HG03442 (cell line): ENCODE measurements around the gene ISX.
"Not testable (repeated sequence)": the region's sequence is repeated elsewhere in the genome, so short reads cannot be mapped to it uniquely, and the experiment has no call there.

Experiments used
- ATAC-seq: cut with Tn5 transposase; IDR thresholded peaks from one replicate; pipeline ENCODE4 v1.9.1; 2021; ENCODE audit warnings: mild to moderate bottlenecking, moderate library complexity; ENCODE audit not compliant: unreplicated experiment

ISX gene

DNA sequence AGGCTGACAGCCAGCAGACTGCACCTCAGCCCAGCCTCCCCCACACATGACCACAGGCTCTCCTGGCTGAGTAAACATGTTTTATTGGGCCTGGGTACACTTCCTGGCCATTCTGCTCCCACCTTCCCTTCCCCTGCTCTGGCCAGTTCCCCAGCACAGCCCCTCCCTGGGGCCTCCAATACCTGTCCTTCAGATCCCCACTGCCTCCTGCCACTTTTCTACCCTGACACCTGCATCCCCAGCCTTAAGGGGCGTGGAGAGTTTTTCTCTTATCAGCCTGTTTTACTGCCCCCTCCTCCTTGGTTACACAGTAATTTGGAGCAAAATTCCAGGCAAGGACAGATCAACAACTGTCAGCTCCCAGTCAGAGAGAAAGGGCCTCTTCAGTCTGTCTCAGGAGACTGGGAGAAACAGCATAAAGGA, at the start of gene ISX:
Gene ISX, plus strand, starts transcription at position 363 of the 423 bp plus-strand sequence. CDS start 930 bp downstream, outside the sequence.
- no peak for ATAC-seq

DNA sequence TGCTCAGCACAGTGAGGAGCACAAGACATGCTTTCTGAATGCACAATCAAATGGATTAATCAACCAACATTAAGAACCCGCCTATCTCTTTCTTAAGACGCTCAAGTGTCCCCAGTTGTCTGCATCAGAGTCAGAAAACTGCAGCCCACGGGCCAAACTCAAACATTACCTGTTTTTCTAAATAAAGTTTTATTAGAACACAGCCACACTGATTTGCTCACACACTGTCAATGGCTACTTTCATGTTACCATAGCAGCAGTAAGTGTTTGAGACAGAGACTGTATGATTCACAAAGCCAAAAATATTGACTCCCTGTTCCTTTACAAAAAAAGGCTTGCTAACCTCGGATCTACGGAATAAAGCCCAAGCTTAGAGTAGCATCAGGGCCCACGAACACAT, 49.0 kb upstream of the ISX start:
- ATAC-seq: no peak

DNA sequence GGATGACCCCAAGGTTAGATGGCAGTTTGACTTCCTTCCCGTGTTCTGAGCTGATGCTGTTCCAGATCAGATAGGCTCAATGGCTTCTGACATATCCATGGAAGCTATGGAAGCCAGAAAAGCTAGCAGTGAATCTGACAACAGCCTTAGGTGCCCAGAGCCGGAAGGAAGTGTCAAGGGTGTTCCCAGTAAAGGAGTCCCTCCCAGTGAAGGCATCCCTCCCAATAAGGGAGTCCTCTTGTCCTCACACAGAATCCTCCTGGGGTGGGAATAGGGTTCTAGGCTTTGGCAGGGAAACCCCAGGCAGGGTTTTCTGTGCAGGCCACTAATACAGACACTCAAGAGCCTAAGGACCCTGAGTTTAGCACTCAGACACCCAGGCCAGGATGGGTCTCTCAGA, 47.0 kb upstream of the ISX start:
- no peak for ATAC-seq

DNA sequence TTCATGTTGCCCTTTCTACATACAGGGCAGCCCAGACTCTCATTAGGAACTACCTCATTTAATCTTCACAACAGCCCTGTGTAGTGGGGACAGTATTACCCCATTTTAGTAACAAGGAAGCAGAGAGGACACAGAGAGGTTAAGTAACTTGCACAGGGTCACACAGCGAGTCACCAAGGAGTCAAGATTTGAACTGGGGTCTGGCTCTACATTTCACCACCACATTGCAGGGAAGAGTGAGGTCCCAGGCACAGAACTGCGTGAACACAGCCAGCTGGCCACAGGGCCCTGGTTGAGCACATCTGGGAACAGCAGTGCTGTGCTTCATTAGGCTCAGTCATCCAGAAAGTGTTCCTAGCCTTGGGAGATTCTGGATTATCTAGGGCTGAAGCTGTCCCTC, 45.4 kb upstream of the ISX start:
- ATAC-seq: no peak

DNA sequence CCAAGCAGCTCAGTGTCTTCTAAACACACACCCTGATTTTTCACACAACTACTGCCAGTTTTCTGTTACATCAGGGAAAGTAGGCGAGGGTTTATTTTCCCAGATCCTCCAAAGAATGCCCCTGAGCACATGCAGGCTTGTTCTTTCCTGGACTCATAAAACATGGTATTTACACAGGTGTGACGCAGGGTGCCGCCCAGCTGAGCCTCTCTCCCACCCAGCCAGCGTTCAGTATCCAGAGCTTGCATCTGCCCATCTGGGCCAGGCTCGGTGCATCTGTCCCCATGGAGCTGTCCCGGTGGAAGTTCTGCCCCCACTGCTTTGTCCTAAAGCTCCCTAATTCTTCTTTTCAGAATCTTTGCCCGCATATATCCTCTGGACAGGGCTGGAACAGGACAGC, 44.8 kb upstream of the ISX start:
- no peak for ATAC-seq

DNA sequence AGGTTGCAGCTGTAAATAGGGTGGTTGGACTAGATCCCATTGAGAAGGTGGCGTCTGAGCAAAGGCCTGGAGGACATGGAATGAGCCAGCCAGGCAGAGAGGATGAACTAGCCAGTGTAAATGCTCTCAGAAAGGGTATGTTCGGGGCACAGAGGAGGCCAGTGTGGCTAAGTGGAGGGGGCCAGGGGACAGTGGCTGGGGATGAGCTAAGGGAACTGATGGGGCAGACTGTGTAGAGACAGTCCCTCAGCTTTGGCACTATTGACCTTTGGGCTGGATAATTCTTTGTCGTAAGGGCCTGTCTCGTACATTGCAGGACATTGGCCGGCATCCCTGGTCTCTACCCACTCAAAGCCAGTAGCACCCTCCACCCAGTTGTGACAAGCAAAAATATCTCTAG, 43.7 kb upstream of the ISX start:
- ATAC-seq: no peak

DNA sequence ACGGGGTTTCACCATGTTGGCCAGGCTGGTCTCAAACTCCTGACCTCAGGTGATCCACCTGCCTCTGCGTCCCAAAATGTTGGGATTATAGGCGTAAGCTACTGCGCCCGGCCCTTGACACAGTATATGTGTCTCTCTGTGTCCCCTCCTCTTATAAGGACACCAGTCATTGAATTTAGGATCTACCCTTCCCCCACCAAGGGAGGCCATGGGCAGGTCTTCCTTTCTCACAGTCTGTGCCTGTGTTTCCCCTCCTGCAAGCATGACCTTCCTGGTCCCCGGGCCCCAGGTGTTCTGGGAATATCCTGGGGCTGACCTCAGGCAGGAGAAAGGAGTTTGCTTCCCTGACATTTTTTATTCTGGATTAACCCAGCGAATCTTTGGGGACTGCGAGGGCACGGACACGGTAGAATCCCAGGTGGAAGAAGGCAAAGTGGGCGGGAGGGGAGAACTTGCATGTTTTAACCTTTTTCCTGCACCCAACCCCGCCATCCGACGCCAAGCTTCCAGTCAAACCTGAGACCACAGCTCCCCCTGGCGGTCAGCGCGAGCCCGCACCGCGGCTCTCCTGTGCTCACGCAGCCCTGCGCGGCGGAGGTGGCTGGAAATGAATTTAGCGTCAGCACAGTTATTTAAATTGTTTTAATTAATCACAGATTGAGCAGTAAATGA, 42.1 kb upstream of the ISX start:
- ATAC-seq: no peak

DNA sequence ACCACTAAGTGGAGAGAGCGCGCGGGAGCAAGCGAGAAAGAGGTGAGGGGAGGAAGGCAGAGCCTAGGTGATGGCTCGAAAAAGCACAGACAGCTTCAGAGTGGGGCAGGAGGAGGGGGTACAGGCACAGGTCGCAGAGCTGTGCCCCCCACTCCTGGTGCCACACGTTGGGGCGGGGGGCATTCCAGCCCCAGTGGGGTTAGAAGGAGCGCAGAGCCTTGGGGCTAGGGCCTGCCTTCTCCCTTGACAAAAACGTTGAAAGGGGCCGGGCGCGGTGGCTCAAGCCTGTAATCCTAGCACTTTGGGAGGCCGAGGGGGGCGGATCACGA, 41.6 kb upstream of the ISX start:
- no peak for ATAC-seq

DNA sequence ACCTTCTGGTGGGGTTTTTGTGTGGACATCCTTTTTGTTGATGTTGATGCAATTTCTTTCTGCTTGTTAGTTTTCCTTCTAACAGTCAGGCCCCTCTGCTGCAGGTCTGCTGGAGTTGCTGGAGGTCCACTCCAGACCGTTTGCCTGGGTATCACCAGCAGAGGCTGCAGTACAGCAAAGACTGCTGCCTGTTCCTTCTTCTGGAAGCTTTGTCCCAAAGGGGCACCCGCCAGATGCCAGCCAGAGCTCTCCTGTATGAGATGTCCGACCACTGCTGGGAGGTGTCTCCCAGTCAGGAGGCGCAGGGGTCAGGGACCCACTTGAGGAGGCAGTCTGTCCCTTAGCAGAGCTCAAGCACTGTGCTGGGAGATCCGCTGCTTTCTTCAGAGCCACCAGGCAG, 35.8 kb upstream of the ISX start:
- ATAC-seq: not testable (repeated sequence)

DNA sequence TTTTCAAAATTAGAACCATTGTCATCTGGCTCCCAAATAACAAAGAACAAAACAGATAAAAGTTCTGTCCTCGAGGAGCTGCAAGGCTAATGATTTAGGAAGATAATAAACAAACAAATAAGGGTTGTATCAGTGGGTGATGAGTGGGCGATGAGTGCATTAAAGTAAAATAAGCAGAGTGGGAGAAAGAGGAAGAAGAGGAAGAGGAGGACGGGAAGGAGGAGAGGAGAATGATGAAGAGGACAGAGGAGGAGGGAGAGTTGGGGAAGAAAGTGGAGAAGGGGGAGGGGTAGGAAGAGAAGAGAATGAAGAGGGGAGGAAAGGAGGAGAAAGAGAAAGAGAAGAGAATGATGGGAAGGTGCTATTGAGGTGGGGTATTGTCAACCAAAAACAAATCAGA, 33.4 kb upstream of the ISX start:
- ATAC-seq: no peak

DNA sequence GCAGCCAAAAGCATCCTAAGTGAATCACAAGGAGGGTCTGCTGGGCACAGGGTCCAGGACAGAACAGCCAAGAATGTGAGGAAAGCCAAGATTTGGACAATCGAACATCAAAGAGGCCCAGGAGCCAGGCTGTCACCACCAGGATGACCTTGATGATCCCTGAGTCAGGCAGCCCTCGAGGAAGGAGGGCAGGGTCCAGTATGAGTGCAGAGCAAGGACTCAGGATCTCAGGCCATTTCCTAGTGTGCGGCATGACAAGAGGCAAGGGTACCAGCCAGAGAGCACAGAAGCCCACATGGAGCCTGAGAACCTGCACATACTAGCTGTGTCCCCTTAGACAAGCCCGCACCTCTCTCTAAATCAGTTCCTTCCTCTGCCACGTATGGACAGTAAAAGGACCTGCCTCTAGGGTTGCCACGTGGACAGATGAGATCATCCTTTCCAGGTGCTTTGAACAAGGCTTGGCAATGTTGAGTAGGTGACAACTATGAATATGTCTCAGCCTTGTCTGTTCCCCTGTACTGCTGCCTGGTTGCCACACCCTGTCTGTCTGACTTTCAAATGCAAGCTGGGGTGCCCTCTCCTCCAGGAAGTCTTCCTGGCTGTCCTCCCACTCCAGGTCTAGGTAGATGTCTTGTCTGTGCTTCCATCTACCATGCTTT, 32.2 kb upstream of the ISX start:
- ATAC-seq: no peak

DNA sequence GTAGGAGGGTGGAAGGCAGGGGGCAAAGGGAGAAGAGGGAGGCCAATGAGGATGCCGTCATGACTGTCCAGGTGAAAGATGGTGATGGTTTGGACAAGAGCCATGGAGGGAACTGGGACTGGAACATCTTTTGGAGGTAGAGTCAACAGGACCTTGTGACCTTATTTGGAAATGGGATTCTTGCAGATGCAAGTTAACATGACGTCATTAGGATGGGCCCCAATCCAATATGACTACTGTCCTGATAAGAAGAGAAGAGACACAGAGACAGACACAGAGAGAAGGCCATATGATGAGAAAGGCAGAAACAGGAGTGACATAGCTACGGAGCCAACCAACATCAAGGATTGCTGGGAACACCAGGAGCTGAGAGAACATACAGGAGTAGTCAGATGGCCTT, 31.0 kb upstream of the ISX start:
- ATAC-seq: no peak

DNA sequence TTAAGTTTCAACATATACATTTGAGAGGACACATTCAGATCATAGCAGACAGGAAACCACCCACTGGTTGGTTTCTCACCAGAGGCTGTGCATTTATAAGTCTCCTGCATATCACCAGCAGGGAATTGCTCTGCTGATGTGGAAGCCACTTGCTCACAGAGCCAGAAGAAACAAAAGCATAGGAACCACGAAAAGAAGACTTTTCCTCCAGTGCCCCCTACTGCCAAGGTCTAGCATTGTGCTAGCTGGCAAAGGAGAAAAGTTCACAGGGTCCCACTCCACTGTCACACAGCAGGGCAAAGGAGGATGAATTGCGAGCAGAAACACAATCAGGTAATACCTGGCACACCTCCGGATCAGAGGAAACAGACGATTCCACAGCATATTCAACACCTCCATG, 28.9 kb upstream of the ISX start:
- ATAC-seq: no peak

DNA sequence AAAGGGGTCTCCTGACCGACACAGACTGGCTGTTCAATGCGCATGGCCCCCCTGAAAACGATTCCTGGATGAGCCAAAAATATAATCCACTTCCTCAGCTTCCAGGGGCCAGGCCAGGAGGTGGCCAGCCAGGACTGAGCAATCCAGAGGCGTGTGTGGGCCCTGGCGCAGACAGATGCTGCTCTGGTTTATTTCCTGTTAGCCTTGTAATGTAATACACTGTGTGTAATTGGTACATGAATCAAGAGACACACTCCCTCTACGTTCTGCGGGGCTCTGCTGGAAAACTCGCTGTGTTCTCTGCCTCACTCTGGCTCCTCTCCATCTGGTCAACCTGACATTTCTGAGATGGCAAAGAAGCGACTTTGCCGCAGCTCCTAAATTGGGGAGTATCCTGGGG, 26.3 kb upstream of the ISX start:
- no peak for ATAC-seq

DNA sequence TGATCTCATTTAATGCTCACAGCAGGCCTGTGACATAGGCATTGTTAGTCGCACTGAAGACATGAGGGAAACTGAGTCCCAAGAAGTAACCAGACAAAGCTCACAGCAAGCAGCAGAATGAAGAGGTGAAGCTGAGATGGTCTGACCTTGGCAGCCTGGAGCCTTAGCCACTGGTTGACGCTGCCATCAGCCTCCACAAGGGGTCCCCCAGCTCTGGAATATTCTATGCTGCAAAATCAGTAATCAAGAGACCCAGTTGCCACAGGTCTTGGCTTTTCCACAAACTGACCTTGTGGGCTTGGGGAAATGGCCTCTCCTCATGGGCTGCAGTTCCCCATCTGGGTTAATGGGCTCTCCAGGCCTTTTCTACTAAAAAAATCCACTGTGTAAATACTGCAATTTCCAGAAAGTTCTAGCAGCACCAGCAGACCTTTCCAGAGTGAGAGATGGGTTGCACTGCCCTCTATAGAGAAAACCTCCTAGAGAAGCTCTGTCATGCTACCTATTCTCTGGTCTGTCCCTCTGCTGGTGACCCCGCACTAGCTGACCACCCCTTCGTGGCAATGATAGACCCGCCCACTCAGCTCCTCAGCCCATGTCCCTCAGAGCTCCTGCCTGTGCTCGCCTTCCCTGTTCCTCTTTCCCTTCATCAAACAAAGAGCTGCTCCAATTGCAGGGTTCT, 22.6 kb upstream of the ISX start:
- no peak for ATAC-seq

DNA sequence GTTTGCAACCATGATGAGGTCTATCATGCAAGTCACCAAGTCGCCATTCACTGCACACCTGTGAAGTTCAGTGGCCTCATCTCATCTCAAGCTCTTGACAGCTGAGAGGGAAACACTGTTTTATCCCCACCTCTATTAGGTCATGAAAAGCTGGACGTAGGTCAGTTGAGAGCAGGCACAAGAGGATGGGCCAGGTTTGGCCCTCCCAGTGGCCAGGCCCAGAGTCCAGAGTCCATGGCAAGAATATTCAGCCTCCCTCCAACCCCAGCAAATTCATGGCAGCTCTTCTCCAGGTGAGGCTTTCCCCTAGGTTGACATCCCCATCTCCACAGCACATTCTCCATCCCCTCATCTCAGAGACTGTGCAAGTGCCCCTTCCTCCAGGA, 22.0 kb upstream of the ISX start:
- ATAC-seq: no peak

DNA sequence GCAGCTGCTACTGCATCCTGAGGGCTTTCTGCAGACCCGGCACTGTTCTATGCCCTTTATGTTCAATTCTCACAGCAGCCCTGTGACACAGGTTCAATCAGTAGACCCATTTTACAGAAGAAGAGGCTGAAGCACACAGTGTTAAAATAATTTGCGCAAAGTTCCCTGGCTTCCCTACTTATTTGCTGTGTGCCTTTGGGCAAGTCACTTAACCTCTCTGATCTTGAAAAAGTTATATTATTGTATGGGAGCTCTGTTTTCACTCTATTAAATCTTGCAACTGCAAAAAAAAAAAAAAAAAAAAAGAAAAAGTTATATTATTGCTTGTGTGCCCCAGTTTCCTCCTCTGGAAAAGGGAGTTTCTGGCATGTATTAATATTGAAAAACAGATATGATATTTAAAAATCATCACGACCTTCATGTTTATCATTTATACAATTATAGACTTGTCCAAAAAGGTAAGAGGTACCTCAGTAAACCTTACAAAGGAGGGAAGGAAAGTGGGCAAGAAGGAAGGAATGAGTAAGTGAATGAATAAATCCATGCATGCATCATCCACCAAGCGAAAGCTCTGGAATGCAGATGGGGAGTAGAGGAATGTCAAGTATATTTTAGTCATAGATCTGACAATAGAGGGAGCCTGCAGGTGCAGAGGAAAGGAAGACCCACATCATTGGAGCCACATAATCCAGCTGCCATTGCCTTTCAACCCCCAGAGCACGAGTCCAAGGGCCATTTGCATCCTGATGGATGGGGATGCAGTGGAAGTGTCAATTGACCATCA, 21.2 kb upstream of the ISX start:
- no peak for ATAC-seq

DNA sequence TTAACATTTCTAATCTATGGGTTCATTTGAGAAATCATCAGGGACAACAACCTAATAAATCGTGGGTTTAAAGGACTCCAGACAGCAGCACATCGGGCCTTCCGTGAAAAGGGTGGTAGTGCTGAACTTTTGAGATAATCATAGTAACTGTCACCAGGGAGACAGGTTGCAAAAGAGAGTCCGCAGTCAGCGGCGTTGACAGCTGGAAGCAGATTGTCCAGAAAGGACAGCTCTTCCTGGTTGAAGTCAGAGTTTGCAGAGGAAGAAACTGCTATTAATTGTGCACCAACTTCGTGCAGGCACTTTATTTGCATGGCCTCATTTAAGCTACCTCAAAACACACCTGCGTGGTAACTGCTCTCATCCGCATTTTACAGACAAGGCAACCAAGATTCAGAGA, 20.5 kb upstream of the ISX start:
- no peak for ATAC-seq

DNA sequence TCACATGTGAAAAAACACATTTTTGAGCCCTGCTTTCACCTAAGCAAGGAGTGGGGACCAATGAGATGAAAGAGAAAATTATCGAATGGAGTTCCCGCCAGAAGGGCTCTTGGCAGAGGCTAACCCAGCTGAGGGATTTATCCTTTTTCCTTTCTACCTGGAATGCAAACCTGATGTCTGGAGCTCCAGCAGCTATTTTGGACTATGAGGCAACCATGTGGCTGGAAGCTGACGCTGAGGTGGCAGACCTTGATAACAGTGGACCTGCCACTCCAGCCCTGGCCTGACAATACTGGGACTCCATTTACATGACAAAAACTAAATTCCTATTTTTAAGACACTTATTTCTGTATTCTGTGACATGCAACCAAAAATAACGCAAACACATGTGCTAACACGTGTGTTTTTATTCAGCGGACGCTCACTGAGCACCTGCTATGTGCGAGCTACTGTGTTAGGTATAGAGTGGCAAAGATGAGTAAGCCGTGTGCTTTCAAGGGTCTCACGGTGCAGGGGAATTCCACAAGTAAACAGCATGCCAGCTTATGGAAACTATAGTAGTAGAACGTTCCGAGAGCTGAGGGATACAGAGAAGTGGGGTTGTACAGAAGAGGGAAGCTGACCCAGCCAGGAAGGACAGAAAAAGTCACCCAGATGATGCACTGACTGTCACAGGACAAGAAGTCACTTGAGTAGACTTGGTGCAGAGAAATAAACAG, 19.1 kb upstream of the ISX start:
- no peak for ATAC-seq

DNA sequence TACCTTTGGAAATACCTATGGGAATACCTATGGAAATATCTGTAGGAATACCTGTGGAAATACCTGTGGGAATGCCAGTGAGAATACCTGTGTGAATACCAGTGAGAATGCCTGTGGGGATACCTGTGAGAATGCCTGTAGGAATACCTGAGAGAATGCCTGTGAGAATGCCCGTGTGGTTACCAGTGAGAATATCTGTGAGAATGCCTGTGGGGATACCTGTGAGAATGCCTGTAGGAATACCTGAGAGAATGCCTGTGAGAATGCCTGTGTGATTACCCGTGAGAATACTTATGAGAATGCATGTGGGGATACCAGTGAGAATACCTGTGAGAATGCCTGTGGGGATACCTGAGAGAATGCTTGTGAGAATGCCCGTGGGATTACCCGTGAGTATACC, 15.9 kb upstream of the ISX start:
- not testable (repeated sequence) for ATAC-seq

DNA sequence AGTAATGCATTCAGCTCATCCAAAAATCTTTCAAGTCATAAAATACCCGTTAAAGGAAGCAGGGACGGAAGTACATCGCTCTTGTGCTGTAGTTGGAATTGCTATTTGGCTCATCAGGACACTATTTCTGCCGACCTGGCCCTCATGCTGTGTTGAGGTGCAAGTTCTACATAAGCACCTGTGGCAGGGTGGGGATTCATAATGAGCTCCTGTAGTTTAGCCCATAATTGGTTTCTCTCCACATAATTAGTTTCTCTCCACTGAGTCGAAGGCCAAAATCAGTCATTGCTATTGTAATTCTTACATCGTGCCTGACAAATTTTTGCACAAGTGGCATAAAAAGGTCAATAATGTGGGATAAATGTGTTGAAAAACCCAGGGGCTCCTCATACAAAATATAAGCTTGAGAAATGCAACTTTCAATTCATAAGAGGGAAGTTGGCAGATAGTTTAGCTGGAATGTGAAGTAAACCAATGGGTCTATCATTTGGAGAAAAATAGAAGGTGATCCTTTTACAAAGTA, 14.9 kb upstream of the ISX start:
- no peak for ATAC-seq
